K562 treated with DMSO at 1 percent for 12 hours (cell line): ENCODE data around the gene ELP4. TPM values are rescaled to one million over a fixed set of nuclear protein-coding genes. Genes with fewer than 3 reads are reported as not detected.

Experiments
- total RNA-seq: library from RNA; unstranded; fragments of 300-600 nt; gene quantifications from 2 replicates; pipeline ENCODE4 v1.2.3, GENCODE V29; 2022; ENCODE audit not compliant: insufficient read depth

Gene ELP4
- total RNA-seq = 15.3 and 24.7 TPM in 2 replicates

GRCh38 chr11:31509429-31510345 is at the start of gene ELP4, which contains the start of gene IMMP1L:
Gene ELP4 (plus strand): TSS chr11:31509767. CDS start chr11:31509785, 18 bp downstream.
Gene IMMP1L (minus strand): TSS chr11:31509622. CDS start chr11:31463276, 46,346 bp downstream.

GRCh38 chr11:31810779-31811647 is 301.4 kb downstream of the ELP4 start, which contains the start of gene PAX6:
Gene PAX6 (minus strand): TSS chr11:31811322. CDS start chr11:31806411, 4,911 bp downstream.

Other genes with a start within 250 kb of the ELP4 start
- not detected in 2 replicates for gene DCDC1, start 140.0 kb upstream of the ELP4 start, total RNA-seq
- gene DNAJC24, start 139.9 kb upstream of the ELP4 start, total RNA-seq = 9.4 and 13.8 TPM in 2 replicates
- gene IMMP1L, start 145 bp upstream of the ELP4 start, total RNA-seq = 22.6 and 44.8 TPM in 2 replicates